Measurements from ENCODE around the gene DDX51.

DDX51 gene

GRCh38 chr12:132179431-132180362 is 35.6 kb upstream of the DDX51 start:
- no peak for DNase-seq

GRCh38 chr12:132178801-132179401 is 34.8 kb upstream of the DDX51 start:
- DNase-seq: peak; percentile 42

GRCh38 chr12:132178316-132178715 is 34.2 kb upstream of the DDX51 start:
- no peak for DNase-seq

GRCh38 chr12:132176920-132177551 is 32.9 kb upstream of the DDX51 start:
- no peak for DNase-seq

- DNase-seq: no peak
Measured at GRCh38 chr12:132176385-132176919, 32.3 kb upstream of the DDX51 start.

- DNase-seq: no peak
Measured at GRCh38 chr12:132175496-132176384, 31.6 kb upstream of the DDX51 start.

GRCh38 chr12:132174839-132175490 is 30.8 kb upstream of the DDX51 start:
- no peak for DNase-seq

- no peak for DNase-seq
Measured at GRCh38 chr12:132174015-132174838, 30.1 kb upstream of the DDX51 start.

GRCh38 chr12:132173135-132174014 is 29.3 kb upstream of the DDX51 start:
- no peak for DNase-seq

GRCh38 chr12:132172619-132173018 is 28.5 kb upstream of the DDX51 start:
- DNase-seq: no peak

GRCh38 chr12:132171968-132172521 is 27.9 kb upstream of the DDX51 start:
- DNase-seq: no peak

- no peak for DNase-seq
Measured at GRCh38 chr12:132171293-132171967, 27.3 kb upstream of the DDX51 start.

GRCh38 chr12:132170637-132171292 is 26.6 kb upstream of the DDX51 start:
- no peak for DNase-seq

GRCh38 chr12:132170094-132170636 is 26.0 kb upstream of the DDX51 start:
- no peak for DNase-seq

- no peak for DNase-seq
Measured at GRCh38 chr12:132169376-132169775, 25.3 kb upstream of the DDX51 start.

GRCh38 chr12:132168311-132169031 is 24.4 kb upstream of the DDX51 start:
- DNase-seq: no peak

- DNase-seq: no peak
Measured at GRCh38 chr12:132167611-132168310, 23.6 kb upstream of the DDX51 start.
